Mesendoderm (in vitro differentiated cells): ENCODE data around the gene KCNH2.
A peak's percentile ranks its signal among the peaks of the same experiment; 100 is the strongest.

Experiments
- DNase-seq: peaks from one replicate; pipeline ENCODE4 v3.0.0; 2013
- H2AK5ac ChIP-seq: 2 replicates; pipeline ENCODE4 v1.6.1; 2013; ENCODE audit warnings: low read length, inconsistent platforms
- H2BK120ac ChIP-seq: 2 replicates; pipeline ENCODE4 v1.6.1; 2013; ENCODE audit warnings: low read depth, mild to moderate bottlenecking, low read length, moderate library complexity, mixed read lengths
- H2BK15ac ChIP-seq: replicated peaks from 2 replicates; pipeline ENCODE4 v1.6.1; 2013; ENCODE audit warnings: low read depth, mild to moderate bottlenecking, moderate library complexity
- H2BK5ac ChIP-seq: 2 replicates; pipeline ENCODE4 v1.6.1; 2013; ENCODE audit warnings: low read length, inconsistent platforms
- H3K18ac ChIP-seq: 2 replicates; pipeline ENCODE4 v1.6.1; 2013; ENCODE audit warnings: mild to moderate bottlenecking, low read length, mixed read lengths
- H3K23ac ChIP-seq: one replicate; pipeline ENCODE4 v1.6.1; 2013; ENCODE audit warnings: low read length
- H3K27ac ChIP-seq: 2 replicates; pipeline ENCODE4 v1.5.1; 2013; ENCODE audit warnings: low read depth, mild to moderate bottlenecking, inconsistent platforms, low read length, moderate library complexity
- H3K27me3 ChIP-seq: 2 replicates; pipeline ENCODE4 v1.6.1; 2013; ENCODE audit warnings: low read length, control low read depth, mild to moderate bottlenecking, inconsistent platforms; ENCODE audit not compliant: insufficient read depth, poor library complexity
- H3K36me3 ChIP-seq: 2 replicates; pipeline ENCODE4 v1.6.1; 2013; ENCODE audit warnings: low read length, inconsistent platforms; ENCODE audit not compliant: control insufficient read depth, insufficient read depth
- H3K4ac ChIP-seq: one replicate; pipeline ENCODE4 v1.6.1; 2013; ENCODE audit warnings: low read depth, mild to moderate bottlenecking, low read length, moderate library complexity
- H3K4me1 ChIP-seq: 2 replicates; pipeline ENCODE4 v1.6.1; 2013; ENCODE audit warnings: low read depth, low read length, inconsistent platforms; ENCODE audit not compliant: control insufficient read depth
- H3K4me2 ChIP-seq: 2 replicates; pipeline ENCODE4 v1.6.1; 2013; ENCODE audit warnings: low read length
- H3K4me3 ChIP-seq: 2 replicates; pipeline ENCODE4 v1.5.1; 2013; ENCODE audit warnings: mild to moderate bottlenecking, low read length
- H3K56ac ChIP-seq: one replicate; pipeline ENCODE4 v1.6.1; 2013; ENCODE audit warnings: low read length
- H3K79me1 ChIP-seq: 2 replicates; pipeline ENCODE4 v1.6.1; 2013; ENCODE audit warnings: low read length, inconsistent platforms
- H3K79me2 ChIP-seq: 2 replicates; pipeline ENCODE4 v1.6.1; 2013; ENCODE audit warnings: mild to moderate bottlenecking, low read length; ENCODE audit not compliant: control insufficient read depth, insufficient read depth
- H3K9ac ChIP-seq: 2 replicates; pipeline ENCODE4 v1.6.1; 2013; ENCODE audit warnings: low read length, inconsistent platforms
- H4K5ac ChIP-seq: one replicate; pipeline ENCODE4 v1.6.1; 2013; ENCODE audit warnings: low read length
- H4K8ac ChIP-seq: one replicate; pipeline ENCODE4 v1.6.1; 2013; ENCODE audit warnings: low read depth, mild to moderate bottlenecking, control low read depth, low read length, moderate library complexity
- WGBS: extraction: QIAGEN DNeasy Blood & Tissue Kit; methylation state at CpG from one replicate; pipeline ENCODE4 v1.1.7; 2013; ENCODE audit warnings: low lambda C conversion rate, missing lambda C conversion rate; ENCODE audit not compliant: insufficient coverage; ENCODE audit errors: extremely low coverage; 5-methylcytosine and 5-hydroxymethylcytosine counted together

Gene KCNH2

GRCh38 chr7:150939052-150939451, 39.1 kb downstream of the KCNH2 start:
- H4K8ac ChIP-seq: no peak overlapping the region
- no peak overlapping the region for H2BK120ac ChIP-seq
- H3K4me3 ChIP-seq: no peak overlapping the region
- no peak overlapping the region for H2BK5ac ChIP-seq
- H3K23ac ChIP-seq: no peak overlapping the region
- WGBS: no CpG with 5 or more reads among the region's 2 CpGs
- H2BK15ac ChIP-seq: no peak overlapping the region
- no peaks in the 10 kb centered on the region for H3K4me1 ChIP-seq
- H3K56ac ChIP-seq: no peak overlapping the region
- DNase-seq: no peak
- no peak overlapping the region for H3K4me2 ChIP-seq
- no peaks in the 10 kb centered on the region for H3K36me3 ChIP-seq
- no peak overlapping the region for H2AK5ac ChIP-seq
- no peak overlapping the region for H3K18ac ChIP-seq
- no peak overlapping the region for H3K4ac ChIP-seq
- no peak overlapping the region for H4K5ac ChIP-seq
- no peak overlapping the region for H3K27ac ChIP-seq
- H3K27me3 ChIP-seq: no peaks in the 10 kb centered on the region
- H3K79me1 ChIP-seq: no peaks in the 10 kb centered on the region
- no peak overlapping the region for H3K9ac ChIP-seq
- H3K79me2 ChIP-seq: no peaks in the 10 kb centered on the region

- no peak overlapping the region for H4K5ac ChIP-seq
- no peak overlapping the region for H3K4me2 ChIP-seq
- no peak overlapping the region for H3K18ac ChIP-seq
- H3K79me2 ChIP-seq: no peaks in the 10 kb centered on the region
- DNase-seq: no peak
- no CpG with 5 or more reads among the region's 4 CpGs for WGBS
- no peak overlapping the region for H4K8ac ChIP-seq
- no peak overlapping the region for H2AK5ac ChIP-seq
- H2BK15ac ChIP-seq: no peak overlapping the region
- H3K4me1 ChIP-seq: no peaks in the 10 kb centered on the region
- no peak overlapping the region for H3K23ac ChIP-seq
- no peak overlapping the region for H3K56ac ChIP-seq
- H3K9ac ChIP-seq: no peak overlapping the region
- H3K79me1 ChIP-seq: no peaks in the 10 kb centered on the region
- no peak overlapping the region for H3K27ac ChIP-seq
- H3K4ac ChIP-seq: no peak overlapping the region
- H3K36me3 ChIP-seq: no peaks in the 10 kb centered on the region
- H2BK120ac ChIP-seq: no peak overlapping the region
- no peaks in the 10 kb centered on the region for H3K27me3 ChIP-seq
- H3K4me3 ChIP-seq: no peak overlapping the region
- H2BK5ac ChIP-seq: no peak overlapping the region
Measured at GRCh38 chr7:150938566-150938965, 39.6 kb downstream of the KCNH2 start.

- no CpG with 5 or more reads among the region's 15 CpGs for WGBS
- no peak overlapping the region for H3K27ac ChIP-seq
- no peak overlapping the region for H3K9ac ChIP-seq
- no peaks in the 10 kb centered on the region for H3K36me3 ChIP-seq
- no peaks in the 10 kb centered on the region for H3K4me1 ChIP-seq
- H3K79me2 ChIP-seq: no peaks in the 10 kb centered on the region
- H3K79me1 ChIP-seq: no peaks in the 10 kb centered on the region
- H3K4ac ChIP-seq: no peak overlapping the region
- no peak overlapping the region for H4K8ac ChIP-seq
- no peak overlapping the region for H2BK15ac ChIP-seq
- H3K56ac ChIP-seq: no peak overlapping the region
- no peak overlapping the region for H2AK5ac ChIP-seq
- H2BK120ac ChIP-seq: no peak overlapping the region
- peak; percentile 47 for DNase-seq
- H3K18ac ChIP-seq: no peak overlapping the region
- H3K4me2 ChIP-seq: no peak overlapping the region
- no peaks in the 10 kb centered on the region for H3K27me3 ChIP-seq
- no peak overlapping the region for H4K5ac ChIP-seq
- no peak overlapping the region for H3K23ac ChIP-seq
- H3K4me3 ChIP-seq: no peak overlapping the region
- H2BK5ac ChIP-seq: no peak overlapping the region
Measured at GRCh38 chr7:150937848-150938561, 40.1 kb downstream of the KCNH2 start.

- WGBS: no CpG with 5 or more reads among the region's 9 CpGs
- Histone ChIP-seq H3K79me2 (no peaks in the 10 kb centered on the region), H3K27ac (no peak overlapping the region), H3K4me2 (no peak overlapping the region), H3K18ac (no peak overlapping the region), H3K4me1 (no peaks in the 10 kb centered on the region), H2BK120ac (no peak overlapping the region), H3K9ac (no peak overlapping the region), H3K36me3 (no peaks in the 10 kb centered on the region), H4K5ac (no peak overlapping the region), H3K4me3 (no peak overlapping the region), H2BK15ac (no peak overlapping the region), H4K8ac (no peak overlapping the region), H3K23ac (no peak overlapping the region), H3K79me1 (no peaks in the 10 kb centered on the region), H3K4ac (no peak overlapping the region), H3K56ac (no peak overlapping the region), H2BK5ac (no peak overlapping the region), H2AK5ac (no peak overlapping the region), H3K27me3 (no peaks in the 10 kb centered on the region)
- DNase-seq: no peak
Measured at GRCh38 chr7:150936018-150936417, 42.1 kb downstream of the KCNH2 start.

- no peak overlapping the region for H3K27ac ChIP-seq
- H3K56ac ChIP-seq: no peak overlapping the region
- no peak overlapping the region for H2AK5ac ChIP-seq
- H3K9ac ChIP-seq: no peak overlapping the region
- no peak overlapping the region for H2BK120ac ChIP-seq
- no peak overlapping the region for H3K4me3 ChIP-seq
- no peak for DNase-seq
- H3K4me1 ChIP-seq: no peaks in the 10 kb centered on the region
- H4K5ac ChIP-seq: no peak overlapping the region
- H3K4me2 ChIP-seq: no peak overlapping the region
- H3K23ac ChIP-seq: no peak overlapping the region
- no peaks in the 10 kb centered on the region for H3K79me2 ChIP-seq
- H3K36me3 ChIP-seq: no peaks in the 10 kb centered on the region
- no peak overlapping the region for H4K8ac ChIP-seq
- H3K79me1 ChIP-seq: no peaks in the 10 kb centered on the region
- no CpG with 5 or more reads among the region's 4 CpGs for WGBS
- no peak overlapping the region for H3K4ac ChIP-seq
- no peak overlapping the region for H2BK15ac ChIP-seq
- no peak overlapping the region for H2BK5ac ChIP-seq
- no peaks in the 10 kb centered on the region for H3K27me3 ChIP-seq
- no peak overlapping the region for H3K18ac ChIP-seq
Measured at GRCh38 chr7:150935149-150935548, 43.0 kb downstream of the KCNH2 start.
